SK-N-SH (cell line): ENCODE measurements around the gene UGDH. TPM values are rescaled to one million over a fixed set of nuclear protein-coding genes. Genes with fewer than 3 reads are reported as not detected.

Experiments used
- CTCF ChIA-PET: fragments of 300-600, 350-600 bp; formaldehyde crosslinking; extraction: SDS; loops from one replicate; lab custom pipeline; 2021; lab: Yijun Ruan, JAX
- POLR2A ChIA-PET: fragments of 350-600 bp; sonication (Branson Sonifier 250); formaldehyde crosslinking; extraction: SDS; loops from one replicate; lab custom pipeline; 2020; ENCODE audit warnings: antibody characterized with exemption, inconsistent platforms; lab: Yijun Ruan, JAX
- DNase-seq: peaks from one replicate; pipeline ENCODE4 v3.0.0; 2012
- H2AFZ ChIP-seq: fragments of 200-600 bp; sonication (generic); 2 replicates; pipeline ENCODE4 v1.8.1; 2016; ENCODE audit warnings: antibody characterized with exemption, mild to moderate bottlenecking, low read depth
- H3F3A ChIP-seq: fragments of 200-600 bp; sonication (generic); replicated peaks from 2 replicates; pipeline ENCODE3; 2016; ENCODE audit warnings: antibody characterized with exemption, mild to moderate bottlenecking; ENCODE audit not compliant: insufficient read depth
- H3K27ac ChIP-seq, 2 experiments: fragments of 200-500 bp in 1 of 2; fragments of 200-600 bp in 1 of 2; sonication (Bioruptor generic) in 1 of 2; sonication (generic), shearing (Covaris generic) in 1 of 2; 2 replicates each; pipeline versions ENCODE4 v1.5.1 to v1.6.1; 2014 to 2016; ENCODE audit warnings: low read depth in 2 of 2, inconsistent platforms in 1 of 2, low read length in 1 of 2, mild to moderate bottlenecking in 1 of 2, mixed read lengths in 1 of 2
- H3K27me3 ChIP-seq: fragments of 200-600 bp; sonication (generic), shearing (Covaris generic); 2 replicates; pipeline ENCODE4 v1.6.1; 2016; ENCODE audit warnings: mixed run types; ENCODE audit not compliant: insufficient read depth
- H3K36me3 ChIP-seq, 2 experiments: fragments of 200-500 bp in 1 of 2; fragments of 200-600 bp in 1 of 2; sonication (Bioruptor generic) in 1 of 2; sonication (generic) in 1 of 2; replicated peaks in 1 of 2; 2 replicates each; pipeline versions ENCODE3 to v1.5.1; 2014 to 2016; ENCODE audit warnings: low read length in 1 of 2, mild to moderate bottlenecking in 1 of 2; ENCODE audit not compliant: insufficient read depth in 2 of 2, control insufficient read depth in 1 of 2
- H3K4me1 ChIP-seq, 2 experiments: fragments of 200-500 bp in 1 of 2; fragments of 200-600 bp in 1 of 2; sonication (Bioruptor generic) in 1 of 2; sonication (generic), shearing (Covaris generic) in 1 of 2; 2 replicates each; pipeline versions ENCODE4 v1.5.1 to v1.6.1; 2014 to 2016; ENCODE audit warnings: low read depth in 1 of 2, low read length in 1 of 2, mixed run types in 1 of 2; ENCODE audit not compliant: insufficient read depth in 2 of 2, control insufficient read depth in 1 of 2
- H3K4me2 ChIP-seq: fragments of 200-600 bp; sonication (generic), shearing (Covaris generic); 2 replicates; pipeline ENCODE4 v1.6.1; 2017; ENCODE audit warnings: mixed run types
- H3K4me3 ChIP-seq, 2 experiments: fragments of 200-500 bp in 1 of 2; fragments of 200-600 bp in 1 of 2; sonication (Bioruptor generic) in 1 of 2; sonication (generic), shearing (Covaris generic) in 1 of 2; 2 replicates each; pipeline versions ENCODE4 v1.5.1 to v1.8.1; 2014 to 2016; ENCODE audit warnings: low read depth in 2 of 2, inconsistent platforms in 1 of 2, low read length in 1 of 2, mild to moderate bottlenecking in 1 of 2, mixed read lengths in 1 of 2, moderate library complexity in 1 of 2
- H3K79me2 ChIP-seq: fragments of 200-600 bp; sonication (generic); 2 replicates; pipeline ENCODE4 v1.8.1; 2017; ENCODE audit warnings: mild to moderate bottlenecking; ENCODE audit not compliant: insufficient read depth
- H3K9ac ChIP-seq: fragments of 200-600 bp; sonication (generic); 2 replicates; pipeline ENCODE4 v1.6.1; 2017; ENCODE audit warnings: mixed run types
- H3K9me2 ChIP-seq: fragments of 200-600 bp; sonication (generic); 2 replicates; pipeline ENCODE4 v1.6.1; 2017; ENCODE audit warnings: mixed run types
- H3K9me3 ChIP-seq: fragments of 200-600 bp; sonication (generic); 2 replicates; pipeline ENCODE4 v1.6.1; 2017; ENCODE audit warnings: mixed run types, mild to moderate bottlenecking, moderate library complexity
- H4K20me1 ChIP-seq: fragments of 200-600 bp; sonication (generic); 2 replicates; pipeline ENCODE4 v1.6.1; 2017; ENCODE audit warnings: mild to moderate bottlenecking, mixed run types; ENCODE audit not compliant: insufficient read depth
- ELF1 ChIP-seq: IDR thresholded peaks from 2 replicates; pipeline ENCODE4 v1.4.0; 2012
- FOXM1 ChIP-seq: IDR thresholded peaks from 2 replicates; pipeline ENCODE4 v1.4.0; 2012; ENCODE audit warnings: low read depth, mild to moderate bottlenecking
- IRF3 ChIP-seq: fragments of 150-350 bp; IDR thresholded peaks from 2 replicates; pipeline ENCODE4 v1.6.1; 2016; ENCODE audit warnings: mild to moderate bottlenecking, low read depth, low read length
- RAD21 ChIP-seq: IDR thresholded peaks from 2 replicates; pipeline ENCODE4 v1.6.1; 2012; ENCODE audit warnings: mild to moderate bottlenecking, low read length
- WGBS: methylation state at CpG from one replicate; pipeline ENCODE4 v1.1.6; 2017; ENCODE audit warnings: low lambda C conversion rate; 5-methylcytosine and 5-hydroxymethylcytosine counted together
- polyA plus RNA-seq, 3 experiments: library from polyadenylated mRNA; depleted of rRNA; stranded (reverse); fragments of >200 nt; gene quantifications; 2 replicates each; pipeline ENCODE4 v1.2.3, GENCODE V29; 2012

UGDH gene
- polyA plus RNA-seq, 1 of the 3 experiments (the other 2 are of a cell fraction) = 41.6 TPM

- no peak for DNase-seq
- Histone ChIP-seq H2AFZ (peak overlapping the region; percentile 54; the same call in 1 of the 2 replicates), H3K4me2 (peak overlapping the region; percentile 84), H3K36me3 (peaks cover 0 to 29% of the 10 kb centered on the region in 2 experiments), H3K27ac (peak overlapping the region; percentile 87 to 92), H4K20me1 (no peaks in the 10 kb centered on the region; the same call in 1 of the 2 replicates), H3K4me3 (peak overlapping the region; percentile 84 to 89), H3K9me3 (no peaks in the 10 kb centered on the region), H3K27me3 (no peaks in the 10 kb centered on the region), H3K4me1 (peaks cover 3 to 13% of the 10 kb centered on the region in 2 experiments; a peak in 3 of 4 replicates), H3K9me2 (no peaks in the 10 kb centered on the region), H3F3A (peaks cover 21% of the 10 kb centered on the region), H3K9ac (peak overlapping the region; percentile 94), H3K79me2 (peaks cover 84% of the 10 kb centered on the region)
- no peak for TF ChIP-seq IRF3
- 0 out of 2 replicates have a peak, but pooled peaks have one; percentile 3 for TF ChIP-seq ELF1
- ChIA-PET POLR2A (interaction anchor here (0.6 to 2.6 kb wide), 16 partner anchors 11 to 529 kb away, joined by 3 to 40 read pairs (median 4); partner anchors contain the start of genes LIAS, RPL9, SMIM14 and UBE2K), CTCF (interaction anchor here (0.8 to 2.2 kb wide), 3 partner anchors 57 to 68 kb away, joined by 3 to 10 read pairs (median 3); partner anchors contain the start of genes LIAS and RPL9)
- WGBS = 3% methylated on average over 15 of the region's 33 CpGs
These were observed 409 bp downstream of the UGDH start for GRCh38 chr4:39526765-39527295.

GRCh38 chr4:39525822-39526690 is 1.2 kb downstream of the UGDH start:
- peak overlapping the region; percentile 84 for H3K4me2 ChIP-seq
- peak overlapping the region; percentile 54; the same call in 1 of the 2 replicates for H2AFZ ChIP-seq
- peak overlapping the region; percentile 94 for H3K9ac ChIP-seq
- H3F3A ChIP-seq = peaks cover 28% of the 10 kb centered on the region
- 7% methylated on average over 9 of the region's 9 CpGs for WGBS
- no peaks in the 10 kb centered on the region for H3K27me3 ChIP-seq
- H3K9me2 ChIP-seq = no peaks in the 10 kb centered on the region
- H3K79me2 ChIP-seq = peaks cover 83% of the 10 kb centered on the region
- TF ChIP-seq RAD21 = peak; percentile 38; the same call in 1 of the 2 replicates
- TF ChIP-seq FOXM1 = no peak
- POLR2A ChIA-PET = interaction anchor here (1.1 to 2.6 kb wide), 3 partner anchors 60 to 113 kb away, joined by 4 to 40 read pairs (median 10); partner anchors contain the start of genes LIAS, RPL9 and SMIM14
- H3K36me3 ChIP-seq = peaks cover 0 to 21% of the 10 kb centered on the region in 2 experiments
- peaks cover 5 to 16% of the 10 kb centered on the region in 2 experiments; a peak in 3 of 4 replicates for H3K4me1 ChIP-seq
- CTCF ChIA-PET = interaction anchor here (0.6 to 2.2 kb wide), 3 partner anchors 57 to 453 kb away, joined by 3 to 10 read pairs (median 3); no protein-coding TSS in a partner anchor
- no peaks in the 10 kb centered on the region for H3K9me3 ChIP-seq
- H4K20me1 ChIP-seq = peaks cover 3% of the 10 kb centered on the region; the same call in 1 of the 2 replicates
- DNase-seq = peak; percentile 13
- H3K27ac ChIP-seq = peak overlapping the region; percentile 87 to 92
- peak overlapping the region; percentile 84 to 89 for H3K4me3 ChIP-seq
